ENCODE data around the gene MRPS15.

The MRPS15 gene

DNA sequence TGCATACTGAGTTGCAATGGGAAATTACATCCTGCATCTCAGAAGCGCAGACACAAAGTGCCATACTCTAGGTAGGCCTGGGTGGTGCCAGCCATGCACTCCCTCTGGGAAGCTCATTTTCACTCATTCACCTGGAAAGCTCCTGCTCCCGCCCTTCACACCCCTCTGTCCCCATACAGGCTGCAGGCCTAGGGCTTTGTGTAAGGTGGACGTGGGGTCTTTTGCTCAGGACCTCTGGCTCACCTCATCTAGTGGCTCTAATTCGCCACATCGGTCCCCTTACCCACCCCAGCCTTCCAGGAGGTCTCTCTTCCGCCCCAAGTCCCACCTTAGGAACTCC, 751 bp downstream of the MRPS15 start:
- peak overlapping the region; percentile 81 for H3K4me3 ChIP-seq (ENCODE audit: low read depth, low read length)

- H3K4me3 ChIP-seq (ENCODE audit: low read depth, low read length) = no peak overlapping the region
Measured at GRCh38 chr1:36458910-36459309, 5.3 kb downstream of the MRPS15 start.

DNA sequence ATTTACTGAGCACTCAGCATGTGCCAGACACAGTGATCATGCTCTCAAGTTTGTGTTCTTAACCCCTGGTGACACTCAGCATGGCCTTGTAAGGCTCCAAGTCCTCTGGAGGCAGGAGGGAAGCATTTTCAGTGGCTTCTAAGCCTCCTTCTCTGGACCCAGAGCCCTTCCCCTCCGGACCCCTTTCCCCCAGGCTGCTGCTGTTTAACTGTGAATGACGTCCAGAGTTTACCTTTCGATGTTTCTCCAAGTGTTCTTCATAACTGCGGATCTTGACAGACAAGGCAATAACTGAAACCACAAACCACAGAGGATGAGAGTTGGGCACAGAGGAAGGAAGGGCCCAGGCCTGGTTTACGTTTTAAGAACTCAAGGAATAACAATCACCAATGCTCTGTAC, 6.5 kb downstream of the MRPS15 start:
- no peak overlapping the region for H3K4me3 ChIP-seq (ENCODE audit: low read depth, low read length)

DNA sequence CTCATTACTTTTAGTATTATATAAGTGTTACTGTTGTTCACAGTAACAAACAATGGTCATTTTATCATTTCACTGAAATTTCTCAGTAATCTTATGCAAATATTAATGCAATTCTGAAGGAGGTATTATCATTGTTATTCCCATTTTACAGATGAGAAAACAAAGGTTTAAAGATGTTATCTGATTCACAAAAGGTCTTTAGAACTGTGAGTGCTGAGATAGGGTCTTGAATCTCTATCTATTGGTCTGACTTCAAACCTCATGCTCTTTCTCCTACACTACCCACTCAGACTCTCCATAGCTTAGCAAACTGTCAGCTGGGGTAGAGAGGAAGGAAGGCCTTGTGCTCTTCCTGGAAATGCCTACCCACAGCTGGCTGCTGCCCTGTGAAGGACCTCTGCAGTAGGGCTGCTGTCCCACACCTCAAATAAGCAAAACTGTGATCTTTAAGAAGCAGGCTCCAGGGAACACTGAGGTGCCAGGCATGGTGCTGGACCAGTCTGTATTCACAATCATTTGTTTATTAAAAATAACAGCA, 7.7 kb downstream of the MRPS15 start:
- no peak overlapping the region for H3K4me3 ChIP-seq (ENCODE audit: low read depth, low read length)

- H3K4me3 ChIP-seq (ENCODE audit: low read depth, low read length) = no peak overlapping the region
Measured at GRCh38 chr1:36455386-36455785, 8.8 kb downstream of the MRPS15 start.

DNA sequence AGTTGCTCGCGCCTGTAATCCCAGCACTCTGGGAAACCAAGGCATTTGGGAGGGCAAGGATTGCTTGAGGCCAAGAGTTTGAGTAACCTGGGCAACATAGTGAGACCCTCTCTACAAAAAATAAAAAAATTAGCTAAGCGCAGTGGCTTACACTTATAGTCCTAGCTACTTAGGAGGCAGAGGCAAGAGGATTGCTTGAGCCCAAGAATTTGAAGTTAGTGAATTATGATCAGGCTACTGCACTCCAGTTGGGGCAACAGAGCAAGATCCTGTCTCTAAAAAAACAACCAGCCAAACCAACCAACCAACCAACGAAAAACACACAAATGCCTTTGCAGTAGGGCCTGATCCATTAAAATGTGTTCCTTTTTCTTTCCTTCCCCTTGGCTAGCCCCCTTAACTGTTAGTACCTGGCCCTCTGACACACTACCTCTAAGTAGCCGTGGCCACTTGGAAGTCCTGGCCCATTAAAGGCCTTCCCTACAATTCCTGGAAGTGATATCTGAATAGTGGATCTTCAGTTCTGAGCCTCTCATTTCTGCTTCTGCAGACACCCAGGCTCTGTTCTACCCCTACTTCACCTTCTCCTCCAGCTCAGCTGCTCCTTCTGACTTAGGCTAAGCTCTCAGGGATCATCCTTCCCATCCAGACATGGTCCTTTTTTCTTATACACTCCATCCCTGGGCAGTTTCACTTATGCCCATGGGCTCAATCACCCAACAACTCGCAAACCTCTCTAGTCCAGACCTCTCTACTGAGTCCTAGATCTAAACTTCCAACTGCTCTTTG, 10.4 kb downstream of the MRPS15 start:
- no peak overlapping the region for H3K4me3 ChIP-seq (ENCODE audit: low read depth, low read length)

- H3K4me3 ChIP-seq (ENCODE audit: low read depth, low read length) = no peak overlapping the region
Measured at GRCh38 chr1:36453051-36453450, 11.1 kb downstream of the MRPS15 start.

DNA sequence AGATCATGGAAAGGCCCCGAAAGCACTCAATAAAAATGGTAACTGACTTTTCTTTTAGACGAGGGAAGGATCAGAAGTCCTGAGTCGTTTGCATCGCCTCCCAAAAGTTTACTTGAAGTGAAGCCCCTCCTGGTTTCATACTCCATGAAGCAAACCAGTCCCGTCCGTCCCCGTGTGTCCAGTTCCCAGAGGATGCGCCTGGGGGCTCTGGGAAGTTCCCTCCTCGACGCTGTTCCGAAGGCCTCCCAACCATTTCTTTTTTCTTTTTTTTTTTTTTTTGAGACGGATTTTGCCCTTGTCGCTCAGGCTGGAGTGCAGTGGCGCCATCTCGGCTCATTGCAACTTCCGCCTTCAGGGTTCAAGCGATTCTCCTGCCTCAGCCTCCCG, 13.3 kb downstream of the MRPS15 start:
- peak overlapping the region; percentile 53 for H3K4me3 ChIP-seq (ENCODE audit: low read depth, low read length)

DNA sequence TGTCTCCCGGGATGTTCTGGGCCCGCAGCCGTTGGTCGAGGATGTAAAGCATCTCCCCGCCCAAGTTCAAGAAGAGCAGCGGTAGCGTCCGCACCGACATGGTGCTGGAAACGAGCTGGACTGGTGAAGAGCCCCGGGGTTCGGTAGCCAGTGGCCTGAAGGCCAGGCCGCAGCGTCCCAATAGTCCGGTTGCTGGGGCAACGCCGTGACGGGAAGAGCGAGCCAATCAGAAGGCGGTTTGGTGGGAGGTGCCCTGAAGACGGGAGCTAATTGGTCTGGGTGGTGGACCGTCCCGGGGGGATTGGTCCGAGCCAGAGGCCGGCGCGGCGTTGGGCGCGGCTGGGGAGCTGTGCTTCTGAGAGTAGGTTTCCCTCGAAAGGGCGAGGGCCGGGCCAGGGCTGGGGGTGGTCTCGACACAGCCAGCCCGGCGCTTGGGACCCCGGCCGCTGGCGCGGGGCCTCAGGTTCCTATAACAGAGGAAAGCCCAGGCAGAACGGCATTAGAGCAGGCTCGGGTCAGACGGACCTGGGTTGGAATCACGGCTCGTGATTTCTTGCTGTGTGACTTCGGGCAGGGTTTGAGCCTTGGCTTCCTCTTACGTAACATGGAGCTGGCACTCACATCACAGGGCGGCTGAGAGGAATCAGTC, 13.8 kb downstream of the MRPS15 start, which contains the start of gene OSCP1:
TSS of gene OSCP1 (minus strand) at position 182 of the 649 bp plus-strand sequence. CDS start at position 100, 82 bp downstream.
- H3K4me3 ChIP-seq (ENCODE audit: low read depth, low read length) = peak within 1 kb of the TSS; percentile 53

GRCh38 chr1:36448530-36449056, 15.6 kb downstream of the MRPS15 start:
- no peak overlapping the region for H3K4me3 ChIP-seq (ENCODE audit: low read depth, low read length)

DNA sequence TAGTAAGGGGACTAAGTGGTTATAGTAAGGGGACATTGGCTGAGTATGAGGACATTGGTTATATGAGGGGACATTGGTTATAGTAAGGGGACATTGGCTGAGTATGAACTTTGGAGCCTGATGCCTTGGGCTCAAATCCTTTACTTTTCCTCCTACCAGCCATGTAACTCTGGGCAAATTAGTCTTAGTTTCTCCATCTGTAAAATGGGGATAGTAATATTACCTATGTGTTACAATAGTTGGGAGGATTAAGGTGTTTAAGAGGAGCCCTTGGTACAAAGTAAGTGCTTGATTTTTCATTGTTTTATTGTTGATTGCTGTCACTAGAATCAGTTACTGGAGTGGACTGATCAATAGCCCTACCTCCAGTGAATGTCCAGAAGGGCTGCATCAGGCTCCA, 16.7 kb downstream of the MRPS15 start:
- H3K4me3 ChIP-seq (ENCODE audit: low read depth, low read length) = no peak overlapping the region

- no peak overlapping the region for H3K4me3 ChIP-seq (ENCODE audit: low read depth, low read length)
Measured at GRCh38 chr1:36446746-36447145, 17.4 kb downstream of the MRPS15 start.

DNA sequence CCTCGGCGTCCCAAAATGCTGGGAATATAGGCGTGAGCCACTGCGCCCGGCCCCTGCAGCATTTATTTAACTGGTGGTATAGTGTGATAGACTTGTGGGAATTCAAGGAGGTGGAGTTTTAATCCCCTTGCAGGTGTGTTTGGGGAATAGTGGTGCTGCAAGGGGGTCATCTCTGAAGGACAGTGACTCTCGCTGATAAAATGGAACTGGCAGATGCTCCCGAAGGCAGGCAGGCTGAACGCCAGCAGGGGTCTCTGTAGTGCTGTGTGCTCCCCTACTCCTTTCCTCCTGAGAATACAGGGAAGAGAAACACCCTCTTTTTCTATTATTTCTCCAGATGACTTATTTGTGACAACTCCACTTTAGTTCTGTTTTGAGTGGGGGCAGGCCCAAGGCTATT, 17.9 kb downstream of the MRPS15 start:
- no peak overlapping the region for H3K4me3 ChIP-seq (ENCODE audit: low read depth, low read length)

GRCh38 chr1:36443297-36443696, 20.9 kb downstream of the MRPS15 start:
- H3K4me3 ChIP-seq (ENCODE audit: low read depth, low read length) = no peak overlapping the region

GRCh38 chr1:36442337-36442736, 21.8 kb downstream of the MRPS15 start:
- H3K4me3 ChIP-seq (ENCODE audit: low read depth, low read length) = no peak overlapping the region

DNA sequence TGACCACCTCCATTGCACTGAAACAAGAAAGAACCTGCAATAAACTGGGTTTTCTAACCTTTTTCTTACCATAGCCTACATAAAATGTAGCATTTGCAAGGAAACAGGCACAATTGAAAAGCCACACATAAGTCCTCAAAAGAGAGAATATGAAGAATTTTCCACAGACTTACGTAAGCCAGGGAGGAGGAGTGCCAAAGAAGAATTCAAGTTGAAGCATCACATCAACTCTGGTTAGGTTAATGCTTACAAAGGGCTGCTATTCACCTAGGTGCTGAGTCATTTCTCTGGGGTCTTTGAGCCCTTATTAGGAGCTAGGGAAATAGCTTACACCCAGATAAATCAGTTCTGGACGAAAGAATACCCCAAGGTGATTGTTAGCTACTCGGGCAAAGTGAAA, 23.5 kb downstream of the MRPS15 start:
- H3K4me3 ChIP-seq (ENCODE audit: low read depth, low read length) = no peak overlapping the region

- H3K4me3 ChIP-seq (ENCODE audit: low read depth, low read length) = no peak overlapping the region
Measured at GRCh38 chr1:36440044-36440443, 24.1 kb downstream of the MRPS15 start.

GRCh38 chr1:36438715-36439114, 25.5 kb downstream of the MRPS15 start:
- H3K4me3 ChIP-seq (ENCODE audit: low read depth, low read length) = no peak overlapping the region

DNA sequence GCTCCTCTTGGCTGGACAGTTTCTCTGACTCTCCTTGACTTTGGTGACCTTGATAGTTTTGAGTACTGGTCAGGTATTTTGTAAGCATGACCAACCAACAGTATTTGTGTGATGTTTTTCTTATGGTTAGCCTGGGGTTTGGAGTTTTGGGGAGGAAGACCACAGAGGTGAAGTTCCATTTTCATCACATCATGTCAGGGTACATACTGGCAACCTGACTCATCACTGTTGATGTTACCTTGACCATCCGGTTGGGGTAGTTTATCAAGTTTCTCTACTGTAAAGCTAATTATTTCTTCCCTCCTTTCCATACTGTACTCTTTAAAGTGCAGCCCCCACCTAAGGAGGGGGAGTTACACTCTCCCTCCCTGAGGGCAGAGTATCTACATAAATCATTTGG, 27.4 kb downstream of the MRPS15 start:
- H3K4me3 ChIP-seq (ENCODE audit: low read depth, low read length) = no peak overlapping the region

- H3K4me3 ChIP-seq (ENCODE audit: low read depth, low read length) = no peak overlapping the region
Measured at GRCh38 chr1:36433102-36433501, 31.1 kb downstream of the MRPS15 start.

DNA sequence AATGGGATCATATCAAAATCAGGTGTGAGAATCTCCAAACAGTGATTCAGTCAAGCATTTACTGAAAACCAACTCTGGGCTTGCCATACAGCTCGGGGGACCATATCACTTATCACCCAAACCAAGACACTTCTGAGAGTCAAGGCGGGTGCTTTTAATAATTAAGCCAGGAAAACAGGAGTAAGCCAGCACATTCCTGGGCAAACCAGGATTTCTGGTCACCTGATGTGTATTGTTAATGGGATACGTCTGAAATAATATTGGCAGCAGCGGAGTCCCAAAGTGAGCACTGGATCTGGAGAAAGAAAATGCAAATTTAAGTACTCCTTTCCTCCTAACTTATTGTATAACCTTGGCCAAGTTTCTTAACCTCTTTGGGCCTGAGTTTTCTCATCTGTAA, 31.6 kb downstream of the MRPS15 start:
- H3K4me3 ChIP-seq (ENCODE audit: low read depth, low read length) = no peak overlapping the region

- no peak overlapping the region for H3K4me3 ChIP-seq (ENCODE audit: low read depth, low read length)
Measured at GRCh38 chr1:36425791-36426190, 38.4 kb downstream of the MRPS15 start.
